Hematopoietic multipotent progenitor cell treated with erythropoietin and hydrocortisone succinate and interleukin-3 and kit ligand, for 8 days (in vitro differentiated cells): Measurements from ENCODE around the gene CLOCK.

ENCODE experiments used
- DNase-seq: peaks from one replicate; pipeline ENCODE4 v3.0.0-alpha.2; 2015

CLOCK gene

GRCh38 chr4:55378617-55379467 is 167.9 kb downstream of the CLOCK start:
- peak; percentile 82 for DNase-seq
